Effector CD4-positive, alpha-beta T cell (primary cell): ENCODE measurements around the gene NEMP2.
"Not testable (repeated sequence)": the region's sequence is repeated elsewhere in the genome, so short reads cannot be mapped to it uniquely, and the experiment has no call there.

Source experiments
- DNase-seq: peaks from one replicate; pipeline ENCODE4 v3.0.0-alpha.2; 2020

Gene NEMP2

GRCh38 chr2:190488516-190489233 is 45.8 kb downstream of the NEMP2 start:
- no peak for DNase-seq

GRCh38 chr2:190486037-190486623 is 48.4 kb downstream of the NEMP2 start:
- no peak for DNase-seq

GRCh38 chr2:190482451-190482850 is 52.1 kb downstream of the NEMP2 start:
- no peak for DNase-seq

GRCh38 chr2:190481339-190481738 is 53.2 kb downstream of the NEMP2 start:
- DNase-seq: no peak

- DNase-seq: no peak
These were observed 55.8 kb downstream of the NEMP2 start for GRCh38 chr2:190478572-190479195.

- no peak for DNase-seq
These were observed 56.7 kb downstream of the NEMP2 start for GRCh38 chr2:190477661-190478454.

- no peak for DNase-seq
These were observed 64.2 kb downstream of the NEMP2 start for GRCh38 chr2:190470256-190470826.

- no peak for DNase-seq
These were observed 64.8 kb downstream of the NEMP2 start for GRCh38 chr2:190469771-190470170.

- DNase-seq: no peak
These were observed 65.5 kb downstream of the NEMP2 start for GRCh38 chr2:190468814-190469569.

GRCh38 chr2:190468354-190468753 is 66.2 kb downstream of the NEMP2 start:
- DNase-seq: not testable (repeated sequence)

GRCh38 chr2:190467575-190468083 is 66.9 kb downstream of the NEMP2 start:
- no peak for DNase-seq

GRCh38 chr2:190466819-190467446 is 67.6 kb downstream of the NEMP2 start:
- no peak for DNase-seq

GRCh38 chr2:190465060-190465459 is 69.5 kb downstream of the NEMP2 start:
- DNase-seq: no peak

GRCh38 chr2:190462611-190463010 is 71.9 kb downstream of the NEMP2 start:
- no peak for DNase-seq

- DNase-seq: no peak
These were observed 72.3 kb downstream of the NEMP2 start for GRCh38 chr2:190462181-190462580.

GRCh38 chr2:190460487-190460886 is 74.0 kb downstream of the NEMP2 start:
- no peak for DNase-seq

GRCh38 chr2:190459881-190460280 is 74.6 kb downstream of the NEMP2 start:
- no peak for DNase-seq

GRCh38 chr2:190458352-190459107 is 76.0 kb downstream of the NEMP2 start:
- DNase-seq: no peak

GRCh38 chr2:190457256-190457655 is 77.3 kb downstream of the NEMP2 start:
- no peak for DNase-seq

- DNase-seq: no peak
These were observed 77.7 kb downstream of the NEMP2 start for GRCh38 chr2:190456833-190457232.
